A673 (cell line): ENCODE data around the gene MAT1A.

Source experiments
- CTCF ChIP-seq: fragments of 300-800, 200-600 bp; sonication (generic); conservative IDR thresholded peaks from 2 replicates; pipeline ENCODE4 v1.5.1; 2017; ENCODE audit warnings: low read depth, mild to moderate bottlenecking, antibody characterized with exemption, low read length, moderate library complexity, mixed read lengths
- EZH2 ChIP-seq: fragments of 200-600 bp; sonication (generic); IDR thresholded peaks from 2 replicates; pipeline ENCODE4 v1.6.1; 2017; ENCODE audit warnings: borderline replicate concordance, low read depth, mild to moderate bottlenecking, mixed read lengths, antibody characterized with exemption, low read length; ENCODE audit not compliant: poor library complexity, severe bottlenecking

- TF ChIP-seq CTCF (no peak), EZH2 (no peak)
Observed at GRCh38 chr10:80322711-80323110, 33.3 kb upstream of the MAT1A start.
